AG10803 (cell line): Measurements from ENCODE around the gene DARS1.

Source experiments
- DNase-seq: peaks from one replicate; pipeline ENCODE4 v3.0.0; 2010; ENCODE audit warnings: low read depth
- H3K4me3 ChIP-seq: 2 replicates; pipeline ENCODE4 v1.5.1; 2011; ENCODE audit warnings: mild to moderate bottlenecking, low read length, control low read depth
- CTCF ChIP-seq: conservative IDR thresholded peaks from 2 replicates; pipeline ENCODE4 v1.5.1; 2011; ENCODE audit warnings: mild to moderate bottlenecking, low read length, control low read depth, inconsistent platforms

DARS1 gene

GRCh38 chr2:135999899-136000298 is 14.5 kb upstream of the DARS1 start:
- TF ChIP-seq CTCF, result no peak
- no peak for DNase-seq
- H3K4me3 ChIP-seq, result no peak overlapping the region

GRCh38 chr2:135998879-135999278 is 13.5 kb upstream of the DARS1 start:
- DNase-seq, result no peak
- no peak for TF ChIP-seq CTCF
- no peak overlapping the region for H3K4me3 ChIP-seq

- no peak for TF ChIP-seq CTCF
- DNase-seq, result no peak
- no peak overlapping the region for H3K4me3 ChIP-seq
Observed at GRCh38 chr2:135997380-135997779, 12.0 kb upstream of the DARS1 start.

- H3K4me3 ChIP-seq, result no peak overlapping the region
- TF ChIP-seq CTCF, result no peak
- DNase-seq, result no peak
Observed at GRCh38 chr2:135996304-135996703, 10.9 kb upstream of the DARS1 start.

- DNase-seq, result no peak
- no peak for TF ChIP-seq CTCF
- H3K4me3 ChIP-seq, result no peak overlapping the region
Observed at GRCh38 chr2:135994281-135994680, 8.9 kb upstream of the DARS1 start.

GRCh38 chr2:135993421-135993820 is 8.0 kb upstream of the DARS1 start:
- H3K4me3 ChIP-seq, result no peak overlapping the region
- TF ChIP-seq CTCF, result no peak
- no peak for DNase-seq

- no peak overlapping the region for H3K4me3 ChIP-seq
- TF ChIP-seq CTCF, result no peak
- DNase-seq, result no peak
Observed at GRCh38 chr2:135991861-135992260, 6.4 kb upstream of the DARS1 start.
